HAP-1 (cell line): ENCODE results near the gene COA1.
"Not testable (repeated sequence)": the region's sequence is repeated elsewhere in the genome, so short reads cannot be mapped to it uniquely, and the experiment has no call there.

Experiments
- DNase-seq, 2 experiments: peaks; one replicate each; pipeline ENCODE4 v3.0.0-alpha.2; 2016 to 2020; ENCODE audit warnings: low spot score in 2 of 2
- H3K27me3 ChIP-seq: fragments of 250-450 bp; sonication (Bioruptor Pico); 2 replicates; pipeline ENCODE4 v1.5.1; 2020; ENCODE audit warnings: low read depth, mild to moderate bottlenecking, moderate library complexity
- H3K36me3 ChIP-seq: fragments of 250-450 bp; sonication (Bioruptor Pico); replicated peaks from 2 replicates; pipeline ENCODE4 v1.5.1; 2020; ENCODE audit warnings: mild to moderate bottlenecking
- H3K4me1 ChIP-seq: fragments of 250-450 bp; sonication (Bioruptor Pico); 2 replicates; pipeline ENCODE4 v1.5.1; 2020; ENCODE audit warnings: mild to moderate bottlenecking
- H3K4me3 ChIP-seq: fragments of 250-450 bp; sonication (Bioruptor Pico); 2 replicates; pipeline ENCODE4 v1.5.1; 2020; ENCODE audit warnings: mild to moderate bottlenecking, moderate library complexity
- H3K9me3 ChIP-seq: fragments of 250-450 bp; sonication (Bioruptor Pico); 2 replicates; pipeline ENCODE4 v1.5.1; 2020; ENCODE audit warnings: mild to moderate bottlenecking, moderate library complexity
- in situ Hi-C: fragments of 300-500 bp; cut with MboI; formaldehyde crosslinking; loops from 3 replicates; pipeline ENCODE4 v1.14.3; 2020; ENCODE audit warnings: low sequenced_read_pairs, inconsistent platforms, mixed read lengths

The COA1 gene

GRCh38 chr7:43602256-43602655, 127.1 kb downstream of the COA1 start:
- no peaks in the 10 kb centered on the region for H3K27me3 ChIP-seq
- peaks cover 4% of the 10 kb centered on the region; the same call in 1 of the 2 replicates for H3K36me3 ChIP-seq
- DNase-seq = no peak
- H3K9me3 ChIP-seq = 0 out of 2 replicates have a peak, but pooled peaks cover 4% of the 10 kb centered on the region
- H3K4me1 ChIP-seq = peaks cover 4% of the 10 kb centered on the region; the same call in 1 of the 2 replicates
- in situ Hi-C loops = loop anchor here (10.0 kb wide), 1 partner anchor 93 kb away; no protein-coding TSS in a partner anchor
- H3K4me3 ChIP-seq = no peak overlapping the region

DNA sequence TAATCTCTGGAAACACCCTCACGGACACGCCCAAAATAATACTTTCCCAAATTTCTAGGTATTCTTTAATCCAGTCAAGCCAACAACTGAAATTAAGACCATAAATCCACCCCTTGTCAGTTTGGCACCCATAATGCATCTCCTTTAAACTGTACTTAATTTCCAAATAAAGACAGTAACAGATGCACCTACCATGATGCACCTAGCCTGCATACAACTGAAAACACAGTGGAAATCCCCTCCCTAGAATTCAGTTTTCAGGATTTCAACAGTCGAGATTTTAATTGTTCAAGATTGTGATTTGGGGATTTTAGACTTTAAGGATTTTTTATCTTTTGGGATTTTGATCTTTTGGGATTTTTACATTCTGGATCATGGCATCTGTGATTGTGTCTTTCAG, 129.3 kb downstream of the COA1 start:
- peaks cover 4% of the 10 kb centered on the region; the same call in 1 of the 2 replicates for H3K4me1 ChIP-seq
- peaks cover 4% of the 10 kb centered on the region; the same call in 1 of the 2 replicates for H3K36me3 ChIP-seq
- in situ Hi-C loops = loop anchor here (10.0 kb wide), 1 partner anchor 95 kb away; no protein-coding TSS in a partner anchor
- DNase-seq = no peak
- no peaks in the 10 kb centered on the region for H3K27me3 ChIP-seq
- H3K9me3 ChIP-seq = 0 out of 2 replicates have a peak, but pooled peaks cover 4% of the 10 kb centered on the region
- H3K4me3 ChIP-seq = no peak overlapping the region

GRCh38 chr7:43596426-43596825, 132.9 kb downstream of the COA1 start:
- in situ Hi-C loops = loop anchor here (25.0 kb wide), 1 partner anchor 241 kb away; no protein-coding TSS in a partner anchor

DNA sequence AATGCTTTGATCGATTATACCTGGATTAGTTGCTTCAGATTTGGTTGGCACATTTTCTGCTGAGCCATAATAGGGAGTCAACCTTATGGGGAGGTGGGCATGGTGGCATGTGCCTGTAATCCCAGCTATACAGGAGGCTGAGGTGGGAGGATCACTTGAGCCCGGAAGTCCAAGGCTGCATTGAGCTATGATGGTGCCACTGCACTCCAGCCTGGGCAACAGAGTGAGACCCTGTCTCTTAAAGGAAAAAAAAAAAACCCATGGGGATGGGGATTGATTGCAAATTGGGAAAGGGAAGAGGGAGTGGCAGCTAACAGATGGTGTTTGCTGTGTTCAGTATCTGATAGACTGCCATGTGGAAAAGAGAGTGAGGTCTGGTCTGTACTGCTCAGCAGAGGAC, 135.3 kb downstream of the COA1 start:
- in situ Hi-C loops = loop anchor here (25.0 kb wide), 1 partner anchor 243 kb away; no protein-coding TSS in a partner anchor
- no peak for DNase-seq
- Histone ChIP-seq H3K36me3 (peaks cover under 1% of the 10 kb centered on the region; the same call in 1 of the 2 replicates), H3K4me3 (no peak overlapping the region), H3K9me3 (no peaks in the 10 kb centered on the region), H3K27me3 (no peaks in the 10 kb centered on the region), H3K4me1 (peaks cover 6% of the 10 kb centered on the region)

More at GRCh38 chr7:43596426-43596825, 132.9 kb downstream of the COA1 start:
- H3K36me3 ChIP-seq, DNase-seq, H3K4me1 ChIP-seq, H3K27me3 ChIP-seq, H3K9me3 ChIP-seq, H3K4me3 ChIP-seq: not testable (repeated sequence)

- in situ Hi-C loops = loop anchor here (25.0 kb wide), 1 partner anchor 244 kb away; no protein-coding TSS in a partner anchor
These were observed 136.3 kb downstream of the COA1 start for GRCh38 chr7:43593010-43593409.

DNA sequence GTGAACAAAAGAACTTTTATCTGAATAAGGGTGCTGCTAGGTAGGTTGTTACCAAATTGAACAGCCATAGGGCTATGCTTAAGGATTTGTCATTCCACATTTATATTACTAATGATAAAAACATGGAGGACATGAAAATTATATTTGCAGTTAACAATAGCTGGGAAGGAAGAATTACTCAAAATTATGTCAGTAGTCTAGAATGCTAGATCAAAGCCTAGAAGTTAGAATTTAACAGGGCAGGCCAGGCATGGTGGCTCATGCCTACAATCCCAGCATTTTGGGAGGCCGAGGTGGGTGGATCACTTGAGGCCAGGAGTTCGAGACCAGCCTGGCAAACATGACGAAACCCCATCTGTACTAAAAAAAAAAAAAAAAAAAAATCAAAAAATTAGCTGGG, 137.0 kb downstream of the COA1 start:
- Histone ChIP-seq H3K9me3 (no peaks in the 10 kb centered on the region), H3K27me3 (no peaks in the 10 kb centered on the region), H3K4me3 (no peak overlapping the region), H3K36me3 (no peaks in the 10 kb centered on the region; the same call in 1 of the 2 replicates), H3K4me1 (peaks cover 6% of the 10 kb centered on the region)
- no peak for DNase-seq
- in situ Hi-C loops = loop anchor here (25.0 kb wide), 1 partner anchor 245 kb away; no protein-coding TSS in a partner anchor

More at GRCh38 chr7:43593010-43593409, 136.3 kb downstream of the COA1 start:
- peaks cover 6% of the 10 kb centered on the region for H3K4me1 ChIP-seq
- no peak overlapping the region for H3K4me3 ChIP-seq
- no peak for DNase-seq
- H3K9me3 ChIP-seq = no peaks in the 10 kb centered on the region
- H3K36me3 ChIP-seq = no peaks in the 10 kb centered on the region; the same call in 1 of the 2 replicates
- no peaks in the 10 kb centered on the region for H3K27me3 ChIP-seq

- no peak for DNase-seq
- Histone ChIP-seq H3K36me3 (no peaks in the 10 kb centered on the region), H3K4me3 (no peak overlapping the region), H3K4me1 (peaks cover 6% of the 10 kb centered on the region), H3K9me3 (no peaks in the 10 kb centered on the region), H3K27me3 (no peaks in the 10 kb centered on the region)
- in situ Hi-C loops = loop anchor here (25.0 kb wide), 1 partner anchor 246 kb away; no protein-coding TSS in a partner anchor
These were observed 137.7 kb downstream of the COA1 start for GRCh38 chr7:43591558-43592180.

- in situ Hi-C loops = loop anchor here (25.0 kb wide), 1 partner anchor 246 kb away; no protein-coding TSS in a partner anchor
- no peaks in the 10 kb centered on the region for H3K27me3 ChIP-seq
- H3K4me3 ChIP-seq = no peak overlapping the region
- H3K36me3 ChIP-seq = no peaks in the 10 kb centered on the region
- no peak for DNase-seq
- H3K9me3 ChIP-seq = no peaks in the 10 kb centered on the region
- H3K4me1 ChIP-seq = peaks cover 6% of the 10 kb centered on the region
These were observed 138.3 kb downstream of the COA1 start for GRCh38 chr7:43590862-43591557.

GRCh38 chr7:43589728-43590127, 139.6 kb downstream of the COA1 start:
- H3K4me1 ChIP-seq = peaks cover 6% of the 10 kb centered on the region
- in situ Hi-C loops = loop anchor here (25.0 kb wide), 1 partner anchor 248 kb away; no protein-coding TSS in a partner anchor
- no peaks in the 10 kb centered on the region for H3K36me3 ChIP-seq
- no peaks in the 10 kb centered on the region for H3K9me3 ChIP-seq
- DNase-seq = no peak
- H3K4me3 ChIP-seq = no peak overlapping the region
- H3K27me3 ChIP-seq = no peaks in the 10 kb centered on the region
